NCI-H2029 treated with DMSO at 0.1 percent for 48 hours (cell line): Measurements from ENCODE around the gene VMAC.

Source experiments
- DNase-seq: peaks from one replicate; lab custom pipeline; 2025; lab: John Stamatoyannopoulos, UW

VMAC gene

DNA sequence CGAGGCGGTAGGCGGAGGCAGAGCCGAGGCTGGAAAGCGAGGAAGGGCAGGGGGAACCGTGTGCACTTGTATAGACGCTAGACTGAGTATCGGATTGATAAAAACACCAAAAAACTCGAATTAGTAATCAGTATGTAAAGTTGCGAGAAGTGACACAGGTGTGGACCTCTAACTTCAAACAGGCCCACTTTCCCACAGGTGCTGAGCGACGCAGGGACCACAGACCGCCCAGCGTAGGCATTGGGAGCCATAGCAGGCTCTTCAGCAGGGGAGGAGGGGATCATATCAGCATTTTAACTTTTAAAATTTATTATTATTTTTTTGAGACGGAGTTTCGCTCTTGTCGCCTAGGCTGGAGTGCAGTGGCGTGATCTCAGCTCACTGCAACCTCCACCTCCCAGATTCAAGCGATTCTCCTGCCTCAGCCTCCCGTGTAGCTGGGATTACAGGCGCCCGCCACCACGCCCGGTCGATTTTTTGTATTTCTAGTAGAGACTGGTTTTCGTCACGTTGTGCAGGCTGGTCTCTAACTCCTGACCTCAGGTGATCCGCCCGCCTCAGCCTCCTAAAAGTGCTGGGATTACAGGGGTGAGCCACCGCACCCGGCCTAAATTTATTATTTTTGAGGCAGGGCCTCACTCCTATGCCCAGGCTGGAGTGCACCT, 574 bp downstream of the VMAC start:
- DNase-seq = no peak

DNA sequence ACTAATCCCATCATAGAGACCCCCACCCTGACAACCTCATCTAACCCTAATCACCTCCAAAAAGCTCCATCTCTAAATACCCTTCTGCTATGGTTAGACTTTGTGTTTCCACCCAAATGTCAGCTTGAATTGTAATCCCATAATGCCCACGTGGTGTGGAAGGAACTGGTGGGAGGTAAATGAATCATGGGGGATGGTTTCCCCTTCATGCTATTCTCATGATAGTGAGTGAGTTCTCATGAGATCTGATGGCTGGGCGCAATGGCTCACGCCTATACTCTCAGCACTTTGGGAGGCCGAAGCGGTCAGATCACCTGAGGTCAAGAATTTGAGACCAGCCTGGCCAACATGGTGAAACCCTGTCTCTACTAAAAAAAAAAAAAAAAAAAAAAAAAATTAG, 2.6 kb downstream of the VMAC start:
- DNase-seq = no peak

DNA sequence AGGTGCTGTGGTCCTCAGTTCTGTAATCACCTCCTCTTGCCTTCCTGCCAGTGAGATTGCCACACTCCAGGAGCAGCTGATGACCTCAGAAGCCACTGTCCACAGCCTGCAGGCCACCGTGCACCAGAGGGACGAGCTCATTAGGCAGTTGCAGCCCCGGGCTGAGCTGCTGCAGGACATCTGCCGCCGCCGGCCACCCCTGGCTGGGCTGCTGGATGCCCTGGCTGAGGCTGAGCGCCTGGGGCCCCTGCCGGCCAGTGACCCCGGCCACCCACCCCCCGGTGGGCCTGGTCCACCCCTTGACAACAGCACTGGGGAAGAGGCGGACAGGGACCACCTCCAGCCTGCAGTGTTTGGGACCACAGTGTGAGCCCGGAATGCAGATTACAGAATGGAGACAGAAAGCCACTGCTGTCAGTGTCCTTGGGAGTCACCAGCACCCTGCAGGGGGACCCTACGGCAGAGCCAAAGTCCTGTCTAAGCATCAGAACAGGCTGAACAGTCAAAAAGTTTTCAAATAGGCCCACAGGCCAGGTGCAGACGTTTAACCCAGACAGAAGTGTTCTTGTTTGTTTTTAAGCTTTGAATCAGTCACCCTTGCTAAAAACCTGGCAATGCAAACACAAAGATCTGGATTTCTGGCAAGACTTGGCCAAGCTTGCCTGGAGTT, 4.2 kb downstream of the VMAC start:
- DNase-seq = no peak

DNA sequence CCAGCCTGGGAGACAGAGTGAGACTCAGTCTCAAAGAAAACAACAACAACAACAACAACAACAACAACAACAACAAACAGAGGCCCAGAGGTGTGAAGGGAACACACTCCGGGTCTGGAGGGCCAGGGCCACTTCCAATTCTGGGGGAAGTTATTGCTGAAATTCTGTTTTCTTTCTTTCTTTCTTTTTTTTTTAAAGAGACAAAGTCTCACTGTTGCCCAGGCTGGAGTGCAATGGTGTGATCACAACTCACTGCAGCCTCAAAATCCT, 5.9 kb downstream of the VMAC start:
- no peak for DNase-seq

DNA sequence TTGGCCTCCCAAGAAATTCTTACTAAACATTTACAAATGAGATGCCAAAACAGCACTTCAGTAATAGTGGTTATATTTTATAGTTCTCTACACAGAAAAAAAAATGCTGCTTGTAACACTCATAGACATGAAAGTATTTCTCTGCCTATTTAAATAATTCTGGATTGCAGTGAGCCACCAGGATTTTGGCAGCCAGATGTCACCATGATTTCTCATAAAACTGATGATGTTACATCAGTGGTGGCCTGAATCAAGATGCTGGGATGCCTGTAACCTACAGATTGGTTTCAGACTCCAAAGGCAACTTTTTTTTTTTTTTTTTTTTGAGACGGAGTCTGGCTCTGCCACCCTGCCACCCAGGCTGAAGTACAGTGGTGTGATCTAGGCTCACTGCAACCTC, 6.7 kb downstream of the VMAC start:
- no peak for DNase-seq

DNA sequence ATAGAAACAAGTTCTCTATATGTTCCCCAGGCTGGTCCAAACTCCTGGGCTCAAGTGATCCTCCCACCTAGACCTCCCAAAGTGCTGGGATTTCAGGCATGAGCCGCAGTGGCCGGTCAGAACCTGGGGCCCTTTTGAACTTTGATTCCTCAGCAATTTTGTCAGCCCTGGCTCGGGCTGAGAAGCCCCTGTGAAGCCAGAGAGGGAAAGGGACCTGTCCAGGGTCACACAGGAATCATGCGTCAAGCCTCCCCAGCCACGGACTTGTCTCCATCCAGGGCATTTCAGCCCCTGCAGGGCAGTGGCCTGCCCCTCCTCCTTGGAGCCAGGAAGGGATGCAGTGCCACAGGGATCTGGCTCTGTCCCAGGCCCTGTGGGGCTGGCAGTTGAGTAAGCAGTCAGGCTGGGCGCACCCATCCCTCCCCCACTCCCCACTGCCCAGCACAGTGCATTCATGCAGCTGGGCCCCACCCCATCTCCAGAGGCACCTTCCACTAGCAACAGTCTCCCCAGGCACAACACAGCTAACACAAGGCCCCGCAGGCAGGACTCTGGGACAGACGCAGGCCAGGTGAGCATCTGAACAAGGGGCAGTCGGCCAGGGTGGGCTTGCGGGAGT, 9.2 kb downstream of the VMAC start, which contains the start of gene CAPS:
CAPS (plus strand) TSS at position 516 of the 619 bp plus-strand sequence. CDS start 153 bp downstream, outside the sequence.
- no peak for DNase-seq

DNA sequence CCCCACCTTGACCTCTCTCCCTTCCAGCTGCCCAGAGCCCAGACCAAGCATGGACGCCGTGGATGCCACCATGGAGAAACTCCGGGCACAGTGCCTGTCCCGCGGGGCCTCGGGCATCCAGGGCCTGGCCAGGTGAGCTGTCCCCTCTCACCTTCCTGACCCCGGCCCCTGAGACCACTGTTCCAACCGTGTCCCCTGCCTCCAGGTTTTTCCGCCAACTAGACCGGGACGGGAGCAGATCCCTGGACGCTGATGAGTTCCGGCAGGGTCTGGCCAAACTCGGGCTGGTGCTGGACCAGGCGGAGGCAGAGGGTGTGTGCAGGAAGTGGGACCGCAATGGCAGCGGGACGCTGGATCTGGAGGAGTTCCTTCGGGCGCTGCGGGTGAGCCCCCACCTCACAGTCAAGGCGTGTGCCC, 9.7 kb downstream of the VMAC start:
- no peak for DNase-seq

DNA sequence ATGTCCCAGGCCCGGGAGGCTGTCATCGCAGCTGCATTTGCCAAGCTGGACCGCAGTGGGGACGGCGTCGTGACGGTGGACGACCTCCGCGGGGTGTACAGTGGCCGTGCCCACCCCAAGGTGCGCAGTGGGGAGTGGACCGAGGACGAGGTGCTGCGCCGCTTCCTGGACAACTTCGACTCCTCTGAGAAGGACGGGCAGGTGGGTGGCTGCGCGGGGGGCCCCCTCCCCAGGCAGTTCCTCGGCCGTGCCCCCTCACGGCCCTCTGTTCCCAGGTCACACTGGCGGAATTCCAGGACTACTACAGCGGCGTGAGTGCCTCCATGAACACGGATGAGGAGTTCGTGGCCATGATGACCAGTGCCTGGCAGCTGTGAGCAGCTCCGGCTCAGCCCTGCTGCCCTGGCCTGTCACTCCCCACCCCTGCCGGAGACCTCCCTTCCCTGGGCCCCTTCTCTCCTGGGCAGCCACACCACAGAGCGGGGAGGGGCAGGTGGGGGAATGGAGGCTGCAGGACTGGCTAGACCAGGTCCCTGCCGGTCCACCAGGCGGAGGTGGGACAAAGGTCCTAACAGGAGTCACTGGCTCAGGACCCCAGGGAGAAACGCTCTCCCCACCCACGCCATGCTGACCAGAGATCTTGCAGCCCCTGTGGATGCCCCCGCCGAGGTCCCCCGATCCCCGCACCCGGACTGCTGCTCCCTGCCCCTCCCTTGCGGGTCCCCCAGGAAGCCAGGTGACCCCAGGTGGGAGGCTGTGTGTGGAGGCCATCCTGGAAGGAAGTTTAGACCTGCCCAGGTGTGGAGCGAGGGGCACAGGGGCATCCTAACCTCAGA, 10.5 kb downstream of the VMAC start:
- no peak for DNase-seq

DNA sequence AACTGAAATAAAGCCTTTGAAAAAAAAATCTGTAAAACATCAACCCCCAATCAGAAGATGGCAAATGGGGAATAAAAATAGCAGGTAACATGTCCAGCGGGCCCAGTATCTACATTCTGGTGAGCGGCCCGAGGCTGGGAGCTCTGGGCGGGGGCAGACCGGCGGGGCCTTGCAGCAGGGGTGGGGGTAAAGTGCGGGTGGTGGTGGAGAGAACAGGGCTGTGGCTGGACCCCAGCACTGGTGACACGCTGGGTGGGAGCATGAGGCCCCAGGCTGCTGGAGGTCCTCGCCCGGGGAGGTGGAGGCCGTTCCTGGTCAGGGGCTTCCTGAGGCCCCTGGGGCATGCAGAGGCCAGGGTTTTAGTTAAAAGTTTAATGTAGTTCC, 11.1 kb downstream of the VMAC start:
- DNase-seq = no peak

DNA sequence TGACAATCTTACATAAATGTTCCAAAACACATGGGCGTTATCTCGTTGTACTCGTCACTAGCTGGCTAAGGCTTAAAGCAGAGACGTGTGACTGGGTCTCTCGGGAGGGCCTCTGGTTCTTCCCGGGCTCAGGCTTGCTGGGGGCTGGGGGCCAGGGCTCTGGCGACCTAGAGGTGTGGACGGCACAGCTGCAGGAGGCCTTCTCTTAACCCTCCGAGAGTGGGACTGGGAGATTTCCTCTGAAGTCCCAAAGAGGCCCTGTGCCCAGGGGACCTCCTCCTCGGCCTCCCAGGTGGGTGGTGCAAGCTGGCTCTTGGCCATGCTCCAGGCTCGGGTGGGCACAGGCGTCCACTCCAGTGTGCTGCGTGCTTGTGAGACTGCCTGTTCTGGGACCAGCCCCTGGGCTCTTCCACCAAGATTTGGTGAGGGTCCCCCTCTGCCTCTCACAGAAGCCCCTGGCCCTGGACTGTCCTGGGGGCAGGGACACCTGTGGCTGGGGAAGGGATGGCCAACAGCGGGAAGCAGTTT, 11.6 kb downstream of the VMAC start:
- no peak for DNase-seq

DNA sequence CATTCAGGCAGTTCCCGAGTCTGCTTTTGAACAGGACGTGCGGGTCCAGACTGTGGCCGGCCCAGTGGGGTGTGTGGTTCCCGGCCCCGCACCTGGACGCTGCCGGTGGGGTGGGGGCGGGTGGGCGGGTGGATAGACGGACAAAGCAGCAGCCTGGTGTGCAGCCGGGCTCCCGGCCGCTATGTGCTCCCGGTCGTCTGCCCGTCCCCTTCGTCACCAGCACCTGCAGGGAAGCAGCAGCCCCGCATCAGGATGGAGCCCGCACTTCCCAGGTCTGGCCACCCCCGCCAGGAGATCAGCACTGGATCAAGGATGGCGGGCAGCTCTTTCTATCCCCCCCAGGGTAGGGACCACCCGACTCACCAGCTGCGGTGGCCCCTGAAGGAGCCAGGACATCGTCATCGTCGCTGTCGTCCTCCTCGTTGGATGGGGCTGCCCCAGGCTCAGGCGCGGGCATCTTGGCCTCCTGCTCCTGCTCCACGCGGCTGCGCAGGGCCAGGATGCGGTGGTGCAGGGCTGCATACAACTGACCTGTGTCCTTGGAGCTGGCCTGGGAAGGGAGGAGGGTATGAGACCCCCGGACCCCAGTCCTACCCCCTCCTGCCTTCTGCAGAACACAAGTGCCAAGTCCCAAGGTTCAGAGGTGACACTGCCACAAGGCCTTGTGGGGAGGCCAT, 12.9 kb downstream of the VMAC start:
- no peak for DNase-seq

DNA sequence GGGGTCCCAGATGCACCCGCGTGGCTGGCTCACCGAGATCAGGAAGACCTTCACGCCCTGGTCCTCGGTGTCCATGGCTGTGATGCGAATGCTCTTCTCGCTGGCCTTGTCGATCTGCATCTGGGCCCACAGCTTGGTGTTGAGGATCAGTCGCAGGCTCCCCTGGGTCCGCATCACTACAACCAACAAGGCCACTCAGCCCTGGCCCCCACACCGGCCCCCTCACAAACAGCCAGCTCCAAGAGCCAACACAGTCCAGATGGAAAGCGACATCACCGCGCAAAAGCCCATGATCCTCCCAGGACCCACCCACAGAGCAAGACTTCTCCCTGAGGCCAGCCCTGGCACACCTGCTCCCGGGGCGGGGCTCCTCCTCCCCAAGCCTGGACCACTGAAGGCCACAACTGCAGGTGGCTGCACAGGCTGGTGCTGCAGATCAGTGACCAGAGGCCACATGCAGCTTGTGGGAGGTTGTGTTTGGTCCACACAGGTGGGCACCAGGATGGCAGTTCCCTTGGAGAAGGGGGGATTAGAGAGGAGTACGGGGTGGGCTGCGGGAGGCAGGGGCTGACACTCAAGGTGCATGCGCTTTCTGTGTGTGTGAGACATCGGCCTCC, 13.9 kb downstream of the VMAC start:
- no peak for DNase-seq

DNA sequence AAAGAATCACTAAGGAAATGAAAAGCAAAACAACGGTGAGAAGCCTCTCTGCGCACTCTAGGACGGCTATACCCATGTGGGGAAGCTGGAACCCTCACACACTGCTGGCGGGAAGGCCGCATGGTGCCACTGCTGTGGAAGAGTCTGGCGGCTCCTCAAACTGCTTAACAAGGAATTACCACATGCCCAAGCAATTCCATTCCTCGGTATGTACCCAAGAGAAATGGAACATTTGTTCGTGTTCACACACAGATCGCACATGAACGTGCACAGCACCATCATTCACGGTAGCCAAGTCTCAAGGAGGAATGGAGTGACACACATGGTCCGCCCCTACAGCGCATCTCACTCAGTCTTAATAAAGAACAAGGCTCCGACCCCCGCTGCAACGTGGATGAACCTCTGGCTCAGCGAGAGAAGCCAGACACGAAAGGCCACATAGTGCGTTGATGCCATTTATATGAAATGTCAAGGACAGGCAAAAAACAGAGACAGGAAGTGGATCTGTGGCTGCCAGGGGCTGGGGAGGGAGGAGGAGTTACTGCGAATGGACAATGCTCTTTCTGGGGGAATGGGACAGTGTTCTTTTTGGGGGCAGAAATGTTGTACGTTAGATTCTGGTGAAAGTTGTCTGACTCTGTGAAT, 17.0 kb downstream of the VMAC start:
- DNase-seq = no peak

DNA sequence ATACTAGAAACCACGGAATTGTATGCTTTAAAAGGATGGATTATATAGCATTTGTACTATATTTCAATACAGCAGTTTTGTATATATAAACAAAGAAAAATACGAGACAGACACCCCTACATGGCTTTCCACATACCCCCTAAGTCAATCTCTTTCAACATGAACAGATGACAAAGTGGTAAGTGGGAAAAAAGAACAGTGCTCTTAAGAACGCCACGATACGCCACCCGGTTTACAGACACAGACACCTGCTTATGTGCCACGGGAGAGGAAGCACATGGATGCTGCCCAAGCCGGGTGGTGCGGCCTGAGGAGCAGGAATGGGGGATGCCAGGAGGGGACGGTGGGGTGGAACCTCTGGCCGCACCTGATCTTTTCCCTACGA, 17.5 kb downstream of the VMAC start:
- no peak for DNase-seq

DNA sequence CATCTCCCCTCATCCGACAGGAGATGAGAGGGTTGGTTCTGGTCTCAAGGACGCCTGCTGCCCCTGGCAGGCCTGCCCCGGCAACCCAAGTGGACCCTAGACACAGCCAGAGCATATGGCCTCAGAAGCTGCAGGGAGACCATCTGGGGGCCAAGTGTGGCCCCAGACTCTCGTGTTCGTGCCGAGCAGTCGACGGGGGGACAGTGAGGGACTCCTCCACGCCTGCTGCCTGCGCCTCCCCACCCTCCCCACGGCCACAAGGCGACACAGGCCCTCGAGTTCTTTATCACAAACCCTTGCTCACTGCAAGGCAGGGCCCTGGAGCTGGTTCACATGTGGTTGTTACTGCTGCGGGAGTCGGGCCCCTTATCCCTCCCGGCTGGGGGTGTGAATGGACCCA, 18.7 kb downstream of the VMAC start:
- DNase-seq = no peak

DNA sequence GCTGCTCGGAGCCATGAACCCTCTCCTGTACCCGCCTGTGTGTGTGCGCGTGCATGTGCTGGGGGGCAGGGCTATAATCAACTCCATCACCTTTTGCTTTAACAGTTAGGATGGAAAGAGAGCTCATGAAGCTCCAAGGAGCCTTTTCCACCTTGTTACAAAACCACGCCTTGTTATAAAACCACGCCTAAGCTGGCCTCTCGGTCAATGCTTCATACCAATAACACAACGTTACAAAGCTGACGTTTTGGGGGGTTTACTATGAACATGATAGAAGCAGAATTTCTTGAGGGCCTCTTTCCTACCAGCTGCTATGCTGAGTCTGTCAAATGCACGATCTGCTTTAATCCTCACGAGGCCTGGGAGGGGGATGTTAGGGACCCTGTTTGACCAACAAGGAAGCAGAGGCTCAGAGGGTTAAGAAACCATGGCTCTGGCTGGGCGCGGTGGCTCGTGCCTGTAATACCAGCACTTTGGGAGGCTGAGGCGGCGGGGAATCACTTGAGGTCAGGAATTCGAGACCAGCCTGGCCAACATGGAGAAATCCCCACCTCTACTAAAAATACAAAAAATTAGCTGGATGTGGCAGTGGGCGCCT, 21.3 kb downstream of the VMAC start:
- DNase-seq = no peak

DNA sequence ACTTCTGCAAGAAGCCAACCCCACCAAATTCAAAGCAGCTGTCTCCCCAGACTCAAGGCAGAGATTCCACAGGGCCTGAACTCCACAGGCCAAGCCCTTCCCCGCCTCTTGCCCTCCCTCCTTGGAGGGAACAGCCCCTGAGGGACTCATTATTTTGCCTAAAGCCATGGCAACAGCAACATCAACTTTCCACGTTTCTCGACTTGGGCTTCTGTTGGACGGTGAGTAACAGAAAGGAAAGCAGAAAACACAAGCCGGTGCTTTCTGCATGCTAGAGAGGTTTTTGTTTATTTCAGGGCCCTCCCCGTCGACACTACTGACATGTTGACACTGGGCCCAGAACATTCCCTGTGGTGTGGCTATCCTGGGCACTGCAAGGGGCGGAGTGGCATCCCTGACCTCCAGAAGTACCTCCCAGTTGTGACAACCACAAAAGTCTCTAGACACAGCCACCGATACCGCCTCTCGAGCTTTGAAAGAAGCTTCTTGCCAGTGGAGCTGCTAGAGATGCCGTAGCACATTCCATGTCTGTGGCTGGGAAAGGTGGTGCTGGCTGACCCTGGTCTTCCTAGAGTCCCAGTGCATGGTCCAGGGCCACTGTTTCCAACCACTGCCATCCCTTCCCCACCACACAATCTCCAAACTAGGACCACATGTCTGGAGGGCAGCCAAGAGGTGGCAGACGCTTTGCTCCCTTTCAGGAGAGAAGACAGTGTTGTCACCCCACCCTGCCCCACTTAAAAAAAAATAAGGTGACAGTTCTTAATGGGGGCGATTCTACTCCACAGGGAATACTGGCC, 22.2 kb downstream of the VMAC start:
- no peak for DNase-seq

DNA sequence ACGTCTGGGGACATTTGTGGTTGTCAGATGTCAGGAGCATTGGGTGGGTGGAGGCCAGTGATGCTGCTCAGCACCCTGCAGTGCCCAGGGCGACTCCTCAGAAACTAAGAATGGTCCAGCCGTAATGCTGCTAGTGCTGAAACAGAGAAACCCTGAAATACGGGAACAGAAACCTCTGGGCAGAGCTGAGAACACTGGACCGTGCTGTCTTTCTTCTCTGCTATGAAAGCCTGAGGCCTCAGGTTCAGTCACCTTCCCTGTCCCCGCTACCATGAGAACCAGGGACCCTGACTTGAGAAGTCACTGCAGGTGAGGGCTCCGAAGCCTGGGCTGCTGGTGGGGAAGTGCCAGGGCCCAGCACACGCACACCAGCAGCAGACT, 22.8 kb downstream of the VMAC start:
- DNase-seq = no peak

DNA sequence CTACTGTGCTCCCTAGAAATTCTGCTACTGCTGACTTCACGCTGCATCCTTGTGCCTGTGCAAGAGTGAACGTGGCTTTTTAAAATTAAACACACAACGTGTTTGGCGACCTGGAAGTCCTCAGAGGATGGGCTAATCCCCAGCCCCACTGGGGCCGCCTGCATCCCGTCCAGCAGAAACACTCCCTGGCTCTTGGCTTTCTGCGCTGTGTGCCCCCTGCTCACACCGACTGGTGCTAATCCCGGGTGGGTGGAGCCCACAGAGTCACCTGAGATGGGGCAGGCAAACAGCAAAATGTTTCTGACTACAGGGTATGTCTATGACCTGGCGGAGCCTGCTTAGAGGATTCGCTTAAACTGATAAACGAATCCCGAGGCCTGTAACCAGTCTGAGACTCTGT, 24.5 kb downstream of the VMAC start:
- no peak for DNase-seq

DNA sequence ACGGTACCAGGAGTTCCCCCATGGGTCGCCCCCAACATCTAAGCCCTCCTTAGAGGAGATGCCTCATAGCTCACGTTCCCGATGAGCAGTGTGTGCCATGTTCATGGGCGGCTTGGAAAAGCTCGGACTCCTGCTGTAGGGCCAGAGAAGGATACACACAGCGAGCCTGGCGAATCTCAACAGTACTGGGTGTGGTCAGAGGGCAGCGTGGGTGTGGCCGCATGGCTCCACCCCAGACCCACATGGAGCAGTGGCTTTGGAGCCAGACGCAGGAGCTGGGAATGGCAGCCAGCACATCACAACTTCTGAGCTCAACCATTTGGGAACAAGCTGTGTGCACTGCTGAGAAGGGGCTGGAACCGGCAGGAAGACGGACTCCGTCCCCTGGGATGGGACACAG, 25.0 kb downstream of the VMAC start:
- DNase-seq = no peak
